ENCODE results near the gene OPALIN.

The OPALIN gene, protein sequence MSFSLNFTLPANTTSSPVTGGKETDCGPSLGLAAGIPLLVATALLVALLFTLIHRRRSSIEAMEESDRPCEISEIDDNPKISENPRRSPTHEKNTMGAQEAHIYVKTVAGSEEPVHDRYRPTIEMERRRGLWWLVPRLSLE

DNA sequence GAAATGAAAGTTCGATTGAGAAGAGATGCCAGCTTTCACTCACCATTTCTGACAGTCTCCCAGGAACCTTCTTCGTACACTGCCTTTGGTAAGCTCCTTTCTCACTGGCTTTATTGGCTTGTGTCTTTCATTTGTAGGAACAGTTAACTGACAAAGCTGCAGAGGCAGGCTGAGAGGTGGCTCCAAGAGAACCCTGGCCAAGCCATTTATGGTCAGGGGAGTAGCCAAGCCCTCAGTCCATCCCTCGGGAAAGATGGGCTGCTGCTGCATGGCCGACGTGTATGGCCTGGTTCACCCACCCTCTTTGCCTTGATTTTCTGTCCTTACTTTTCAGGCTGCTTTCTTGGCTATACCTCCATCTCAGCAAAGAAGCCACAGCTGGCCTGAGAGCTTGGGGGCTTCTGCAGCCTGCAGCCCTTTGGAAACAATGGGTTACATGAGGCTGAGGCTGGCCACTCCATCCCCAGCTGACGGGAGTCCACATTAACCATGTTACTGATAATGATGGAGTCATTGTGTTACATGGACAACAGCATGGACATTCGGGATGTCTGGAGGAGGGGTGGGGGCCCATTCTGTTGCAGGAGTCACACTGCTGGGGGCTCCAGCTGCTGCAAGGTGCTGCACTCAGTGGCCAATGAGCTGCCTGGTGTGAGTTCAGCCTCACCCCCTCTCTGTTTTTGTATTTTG lies at the start of gene OPALIN:
TSS of gene OPALIN (minus strand) at position 152 of the 690 bp plus-strand sequence. CDS start at position 46, 106 bp downstream.
- no peaks in the 10 kb centered on the region for H3K9me3 ChIP-seq (ENCODE audit: low read length)
- no peaks in the 10 kb centered on the region for H3K36me3 ChIP-seq (ENCODE audit: insufficient read depth, low read length)
- no peaks in the 10 kb centered on the region for H3K4me1 ChIP-seq (ENCODE audit: insufficient read depth, low read length)
- no peak within 1 kb of the TSS for H3K4me3 ChIP-seq (ENCODE audit: low read depth in 1 of 2, low read length in 2 of 2)
- H3K27me3 ChIP-seq (ENCODE audit: control insufficient read depth in 1 of 2, insufficient read depth in 2 of 2, low read length in 2 of 2) = no peaks in the 10 kb centered on the region
- no peak within 1 kb of the TSS for H3K9ac ChIP-seq (ENCODE audit: low read length)
- H3K27ac ChIP-seq (ENCODE audit: low read depth, low read length) = no peak within 1 kb of the TSS

DNA sequence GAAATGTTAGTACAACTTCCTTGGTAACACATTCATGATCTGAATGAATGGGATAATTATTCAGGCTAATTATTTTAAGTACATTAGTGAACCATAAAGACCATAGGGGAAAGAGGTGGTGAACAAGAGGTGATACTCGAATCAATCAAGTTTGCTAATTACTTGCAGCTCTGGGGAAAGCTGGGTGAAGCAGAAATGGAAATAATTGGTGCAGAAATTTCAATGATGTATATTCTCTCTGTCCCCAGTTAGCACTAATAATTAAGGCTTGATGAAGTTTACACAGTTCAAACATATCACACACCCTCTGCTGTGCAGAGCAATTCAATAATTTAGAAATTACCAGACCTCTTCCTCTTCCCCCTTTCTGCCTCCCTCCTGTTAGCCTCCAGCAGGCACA lies 49.4 kb upstream of the OPALIN start:
- H3K4me1 ChIP-seq (ENCODE audit: insufficient read depth, low read length) = peaks cover 6% of the 10 kb centered on the region
- no peak overlapping the region for H3K4me3 ChIP-seq (ENCODE audit: low read depth in 1 of 2, low read length in 2 of 2)
- no peaks in the 10 kb centered on the region for H3K36me3 ChIP-seq (ENCODE audit: insufficient read depth, low read length)
- no peaks in the 10 kb centered on the region for H3K9me3 ChIP-seq (ENCODE audit: low read length)
- peaks cover 0 to 6% of the 10 kb centered on the region in 2 donors for H3K27me3 ChIP-seq (ENCODE audit: control insufficient read depth in 1 of 2, insufficient read depth in 2 of 2, low read length in 2 of 2)
- H3K9ac ChIP-seq (ENCODE audit: low read length) = no peak overlapping the region
- H3K27ac ChIP-seq (ENCODE audit: low read depth, low read length) = no peak overlapping the region

DNA sequence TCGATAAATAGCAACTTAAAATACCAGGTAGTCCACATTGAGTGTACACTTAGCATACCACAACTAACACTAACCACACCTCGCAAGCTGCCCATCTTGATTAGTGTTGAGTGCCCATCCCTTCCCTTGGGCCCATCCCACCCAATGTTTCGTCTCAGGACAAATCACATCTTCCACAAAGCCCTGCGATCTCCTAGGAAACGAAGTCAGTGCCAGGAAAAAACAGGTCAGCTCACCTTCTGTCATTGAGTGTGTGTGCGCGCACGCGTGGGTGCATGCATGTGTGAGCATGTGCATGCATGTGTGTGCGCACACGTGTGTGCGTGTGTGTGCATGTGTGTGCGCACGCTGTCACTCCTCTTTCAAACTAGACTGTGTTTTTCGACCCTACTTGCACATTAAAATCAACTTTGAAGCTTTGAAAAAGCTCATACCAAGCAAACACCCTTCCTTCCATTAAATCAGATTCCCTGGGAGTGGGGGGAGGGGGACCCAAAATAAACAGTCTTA lies 48.8 kb upstream of the OPALIN start:
- Histone ChIP-seq H3K27ac (ENCODE audit: low read depth, low read length) (no peak overlapping the region), H3K9ac (ENCODE audit: low read length) (no peak overlapping the region), H3K4me3 (ENCODE audit: low read depth in 1 of 2, low read length in 2 of 2) (no peak overlapping the region), H3K36me3 (ENCODE audit: insufficient read depth, low read length) (no peaks in the 10 kb centered on the region), H3K27me3 (ENCODE audit: control insufficient read depth in 1 of 2, insufficient read depth in 2 of 2, low read length in 2 of 2) (peaks cover 0 to 6% of the 10 kb centered on the region in 2 donors), H3K9me3 (ENCODE audit: low read length) (no peaks in the 10 kb centered on the region), H3K4me1 (ENCODE audit: insufficient read depth, low read length) (no peaks in the 10 kb centered on the region)

DNA sequence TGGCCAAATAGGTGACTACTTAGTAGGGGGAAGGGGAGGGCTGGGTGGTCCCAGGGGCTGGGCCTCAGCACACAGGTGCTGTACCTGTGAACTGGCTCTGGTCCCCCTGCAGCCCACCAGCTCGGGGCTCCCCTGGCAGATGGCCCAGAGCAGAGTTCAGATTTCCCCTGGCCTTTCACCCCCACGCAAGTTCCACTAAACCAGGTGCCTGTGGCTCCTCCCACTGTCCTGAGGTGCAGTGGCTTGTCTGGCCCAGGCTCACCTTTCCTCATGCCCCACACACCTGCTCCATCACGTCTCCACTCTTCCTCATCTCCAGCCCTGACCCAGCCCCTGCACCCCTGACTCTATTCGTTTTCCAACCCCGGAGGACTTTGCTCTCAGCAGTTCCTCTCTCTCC lies 47.3 kb upstream of the OPALIN start:
- H3K4me1 ChIP-seq (ENCODE audit: insufficient read depth, low read length) = no peaks in the 10 kb centered on the region
- H3K27me3 ChIP-seq (ENCODE audit: control insufficient read depth in 1 of 2, insufficient read depth in 2 of 2, low read length in 2 of 2) = peaks cover 0 to 6% of the 10 kb centered on the region in 2 donors
- H3K9ac ChIP-seq (ENCODE audit: low read length) = no peak overlapping the region
- H3K9me3 ChIP-seq (ENCODE audit: low read length) = no peaks in the 10 kb centered on the region
- H3K4me3 ChIP-seq (ENCODE audit: low read depth in 1 of 2, low read length in 2 of 2) = no peak overlapping the region
- no peak overlapping the region for H3K27ac ChIP-seq (ENCODE audit: low read depth, low read length)
- H3K36me3 ChIP-seq (ENCODE audit: insufficient read depth, low read length) = no peaks in the 10 kb centered on the region

DNA sequence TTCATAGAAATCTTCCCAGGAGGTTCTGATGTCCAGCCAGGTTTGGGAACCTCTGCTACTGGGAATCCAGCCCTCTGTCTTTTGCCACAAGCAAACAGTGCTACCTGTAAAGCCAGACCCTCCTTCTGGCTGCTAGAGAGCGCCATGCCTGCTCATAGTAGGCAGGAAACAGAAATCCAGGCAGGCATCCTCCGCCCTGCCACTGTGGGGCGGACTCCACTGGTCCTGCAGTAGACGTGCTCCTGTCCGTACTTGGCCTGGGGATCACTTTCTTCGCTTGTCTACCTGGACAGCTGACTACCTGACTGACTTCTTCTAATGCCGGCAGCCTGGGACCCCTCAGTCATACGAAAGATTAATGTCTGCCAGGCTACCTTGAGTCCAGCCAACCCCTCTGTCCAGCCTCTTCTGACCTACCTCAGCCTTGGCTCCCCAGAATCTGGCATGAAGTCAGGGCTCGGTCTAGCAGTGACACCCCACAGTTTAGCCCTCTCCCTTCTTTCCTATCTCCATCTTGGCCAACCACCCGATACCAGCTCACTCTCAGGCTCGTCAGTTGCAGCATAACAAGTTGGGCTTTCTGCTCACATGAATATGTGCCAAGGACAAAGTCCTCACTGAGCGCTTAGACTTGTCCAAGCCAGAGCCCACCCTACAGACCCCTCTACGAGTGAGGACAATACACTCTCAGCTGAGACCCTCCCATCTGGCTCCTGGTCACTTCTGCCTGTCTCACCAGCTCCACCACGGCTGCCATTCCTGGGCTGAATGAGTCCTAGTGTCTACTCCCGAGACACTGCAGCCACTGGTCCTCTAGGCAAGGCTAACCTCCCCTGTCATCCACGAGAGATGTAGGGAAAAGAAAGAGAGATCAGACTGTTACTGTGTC lies 43.9 kb upstream of the OPALIN start:
- no peaks in the 10 kb centered on the region for H3K27me3 ChIP-seq (ENCODE audit: control insufficient read depth in 1 of 2, insufficient read depth in 2 of 2, low read length in 2 of 2)
- no peaks in the 10 kb centered on the region for H3K9me3 ChIP-seq (ENCODE audit: low read length)
- H3K4me3 ChIP-seq (ENCODE audit: low read depth in 1 of 2, low read length in 2 of 2) = no peak overlapping the region
- H3K4me1 ChIP-seq (ENCODE audit: insufficient read depth, low read length) = no peaks in the 10 kb centered on the region
- no peak overlapping the region for H3K27ac ChIP-seq (ENCODE audit: low read depth, low read length)
- no peaks in the 10 kb centered on the region for H3K36me3 ChIP-seq (ENCODE audit: insufficient read depth, low read length)
- no peak overlapping the region for H3K9ac ChIP-seq (ENCODE audit: low read length)

DNA sequence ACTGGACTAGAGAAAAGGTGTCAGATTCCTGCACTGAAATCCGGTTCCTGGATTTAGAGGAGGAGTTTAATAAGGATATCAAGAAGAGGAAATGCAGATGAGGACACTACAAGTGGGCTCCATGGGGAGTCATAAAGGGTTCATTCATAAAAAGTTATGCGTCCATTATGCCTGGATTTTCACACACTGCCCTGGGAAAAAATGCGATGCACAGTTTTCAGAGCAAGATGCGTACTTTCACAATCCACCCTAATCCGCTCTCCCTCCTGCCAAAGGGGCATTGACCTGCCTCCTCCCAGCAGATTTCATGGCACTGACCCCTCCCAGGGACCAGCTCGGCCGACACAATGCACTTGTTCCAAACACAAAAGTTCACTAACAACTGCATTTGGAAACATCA lies 42.2 kb upstream of the OPALIN start:
- Histone ChIP-seq H3K9me3 (ENCODE audit: low read length) (no peaks in the 10 kb centered on the region), H3K4me3 (ENCODE audit: low read depth in 1 of 2, low read length in 2 of 2) (no peak overlapping the region), H3K4me1 (ENCODE audit: insufficient read depth, low read length) (peaks cover 3% of the 10 kb centered on the region), H3K9ac (ENCODE audit: low read length) (no peak overlapping the region), H3K27ac (ENCODE audit: low read depth, low read length) (no peak overlapping the region), H3K27me3 (ENCODE audit: control insufficient read depth in 1 of 2, insufficient read depth in 2 of 2, low read length in 2 of 2) (peaks cover 0 to 5% of the 10 kb centered on the region in 2 donors), H3K36me3 (ENCODE audit: insufficient read depth, low read length) (no peaks in the 10 kb centered on the region)

DNA sequence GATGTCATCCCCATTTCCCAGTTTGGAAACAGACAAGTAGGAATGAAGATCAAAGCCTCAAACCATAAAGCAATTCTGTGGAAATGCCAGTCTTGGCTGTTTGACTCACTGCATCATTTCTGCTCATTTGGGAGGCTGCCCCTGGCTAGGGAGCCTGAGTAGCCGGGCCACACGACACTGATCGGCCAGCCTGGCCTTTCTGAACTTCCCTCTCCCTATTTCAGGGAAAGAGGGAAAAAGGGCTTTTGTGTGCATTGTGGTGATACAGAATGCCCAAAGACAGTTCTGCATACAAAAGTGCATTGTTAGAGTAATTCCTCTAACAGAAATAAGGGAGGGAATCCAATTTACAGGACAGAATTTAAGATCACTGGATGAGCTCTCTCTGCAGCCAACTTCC lies 41.7 kb upstream of the OPALIN start:
- Histone ChIP-seq H3K9ac (ENCODE audit: low read length) (no peak overlapping the region), H3K27ac (ENCODE audit: low read depth, low read length) (no peak overlapping the region), H3K36me3 (ENCODE audit: insufficient read depth, low read length) (no peaks in the 10 kb centered on the region), H3K27me3 (ENCODE audit: control insufficient read depth in 1 of 2, insufficient read depth in 2 of 2, low read length in 2 of 2) (peaks cover 0 to 5% of the 10 kb centered on the region in 2 donors), H3K4me3 (ENCODE audit: low read depth in 1 of 2, low read length in 2 of 2) (no peak overlapping the region), H3K4me1 (ENCODE audit: insufficient read depth, low read length) (peaks cover 3% of the 10 kb centered on the region), H3K9me3 (ENCODE audit: low read length) (no peaks in the 10 kb centered on the region)

DNA sequence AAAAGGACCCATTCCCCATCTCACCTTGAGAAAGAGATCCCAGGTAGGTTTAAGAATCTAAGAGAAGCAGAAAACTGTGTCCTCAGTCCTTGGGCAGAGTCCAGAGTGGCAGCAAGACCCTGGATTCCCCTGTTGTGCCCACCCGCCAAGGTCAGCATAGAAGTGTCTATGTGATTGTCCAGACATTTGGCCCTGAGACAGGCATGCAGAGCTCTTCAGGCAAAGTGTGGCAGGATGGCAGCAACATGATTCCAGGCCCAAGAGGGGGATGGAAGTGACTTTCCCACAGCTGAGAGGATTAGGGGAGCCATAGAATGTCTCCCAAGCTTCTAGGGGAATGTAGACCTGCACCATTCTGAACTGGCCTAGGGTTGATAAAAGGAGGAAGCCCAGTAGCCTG lies 39.1 kb upstream of the OPALIN start:
- Histone ChIP-seq H3K27ac (ENCODE audit: low read depth, low read length) (no peak overlapping the region), H3K36me3 (ENCODE audit: insufficient read depth, low read length) (no peaks in the 10 kb centered on the region), H3K4me3 (ENCODE audit: low read depth in 1 of 2, low read length in 2 of 2) (no peak overlapping the region), H3K9me3 (ENCODE audit: low read length) (no peaks in the 10 kb centered on the region), H3K27me3 (ENCODE audit: control insufficient read depth in 1 of 2, insufficient read depth in 2 of 2, low read length in 2 of 2) (peaks cover 0 to 5% of the 10 kb centered on the region in 2 donors), H3K9ac (ENCODE audit: low read length) (no peak overlapping the region), H3K4me1 (ENCODE audit: insufficient read depth, low read length) (peaks cover 3% of the 10 kb centered on the region)

DNA sequence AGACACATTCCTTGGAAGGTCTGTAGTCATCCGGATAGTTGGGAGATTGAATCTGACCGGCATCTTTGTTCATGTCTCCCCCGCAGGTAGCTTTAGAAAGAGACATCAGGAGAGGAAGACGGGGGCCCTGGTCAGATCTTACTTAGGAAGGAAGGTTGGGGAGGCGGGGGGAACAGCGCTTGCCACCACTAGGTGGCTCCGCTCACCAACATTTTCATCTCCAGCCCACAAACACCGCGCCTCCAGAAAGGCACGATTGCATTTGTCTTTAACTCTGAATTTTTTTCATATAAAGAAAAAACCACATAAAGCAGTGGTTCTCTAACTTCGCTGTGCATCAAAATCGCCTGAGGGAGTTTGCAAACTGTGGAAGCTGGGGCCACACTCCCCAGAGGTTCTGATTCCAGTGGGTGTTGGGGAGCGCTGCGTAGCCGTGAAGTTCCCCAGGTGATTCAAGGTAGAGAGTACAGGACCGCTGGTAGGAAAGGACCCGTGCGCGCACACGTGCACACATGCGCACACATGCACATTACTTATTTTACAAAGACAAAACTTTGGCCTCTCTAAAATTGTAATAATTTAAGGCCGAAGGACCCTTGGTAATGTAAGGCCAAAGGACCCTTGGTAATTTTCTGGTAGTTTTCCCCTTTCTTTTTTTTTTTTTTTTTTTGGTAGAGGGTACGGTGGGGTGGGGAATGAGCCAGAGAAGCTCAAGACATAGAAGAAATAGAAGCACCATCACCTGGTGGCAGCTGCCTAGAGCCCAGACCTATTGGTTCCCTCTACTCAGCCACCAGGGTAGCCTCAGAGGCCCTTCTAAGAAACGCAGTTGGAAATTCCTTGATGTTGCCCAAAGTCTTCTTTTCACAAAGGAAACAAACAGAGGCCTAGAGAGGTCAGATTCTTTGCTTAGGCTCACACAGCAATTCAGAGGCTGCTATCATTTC lies 37.4 kb upstream of the OPALIN start:
- H3K9ac ChIP-seq (ENCODE audit: low read length) = no peak overlapping the region
- no peaks in the 10 kb centered on the region for H3K9me3 ChIP-seq (ENCODE audit: low read length)
- H3K27me3 ChIP-seq (ENCODE audit: control insufficient read depth in 1 of 2, insufficient read depth in 2 of 2, low read length in 2 of 2) = peaks cover 0 to 5% of the 10 kb centered on the region in 2 donors
- H3K36me3 ChIP-seq (ENCODE audit: insufficient read depth, low read length) = no peaks in the 10 kb centered on the region
- no peak overlapping the region for H3K27ac ChIP-seq (ENCODE audit: low read depth, low read length)
- H3K4me1 ChIP-seq (ENCODE audit: insufficient read depth, low read length) = peaks cover 10% of the 10 kb centered on the region
- no peak overlapping the region for H3K4me3 ChIP-seq (ENCODE audit: low read depth in 1 of 2, low read length in 2 of 2)

DNA sequence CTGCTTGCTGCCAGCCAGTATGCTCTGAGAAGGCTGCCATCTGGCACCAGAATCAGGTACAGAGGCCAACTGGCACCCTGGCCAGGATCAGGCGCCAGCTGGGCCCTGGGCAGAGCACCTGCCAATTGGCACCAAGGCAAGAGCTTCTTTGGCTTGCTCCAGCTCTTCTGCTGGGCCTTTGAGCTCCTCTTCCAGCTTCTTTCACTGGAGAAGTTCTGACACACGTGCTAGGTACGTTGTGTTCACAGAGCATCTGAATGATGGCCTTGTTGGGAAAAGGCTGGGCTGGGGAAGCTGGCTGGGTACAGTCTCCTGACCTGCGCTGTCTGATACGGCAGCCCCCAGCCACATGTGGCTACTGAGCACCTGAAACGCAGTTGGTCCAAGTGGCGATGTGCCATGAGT lies 31.7 kb upstream of the OPALIN start:
- Histone ChIP-seq H3K9ac (ENCODE audit: low read length) (no peak overlapping the region), H3K4me3 (ENCODE audit: low read depth in 1 of 2, low read length in 2 of 2) (no peak overlapping the region), H3K27ac (ENCODE audit: low read depth, low read length) (peak overlapping the region; percentile 13), H3K4me1 (ENCODE audit: insufficient read depth, low read length) (peaks cover 29% of the 10 kb centered on the region), H3K36me3 (ENCODE audit: insufficient read depth, low read length) (no peaks in the 10 kb centered on the region), H3K27me3 (ENCODE audit: control insufficient read depth in 1 of 2, insufficient read depth in 2 of 2, low read length in 2 of 2) (no peaks in the 10 kb centered on the region), H3K9me3 (ENCODE audit: low read length) (no peaks in the 10 kb centered on the region)

All from muscle layer of colon (tissue), 2 donors.